Occipital lobe (tissue), 2 donors: ENCODE data around the gene AAGAB. TPM values are rescaled to one million over a fixed set of nuclear protein-coding genes. Genes with fewer than 3 reads are reported as not detected.

ENCODE experiments used
- DNase-seq: peaks from one replicate; lab custom pipeline; 2025; lab: John Stamatoyannopoulos, UW
- total RNA-seq: library from RNA; depleted of rRNA; stranded (reverse); fragments of >200 nt; gene quantifications from one replicate; pipeline ENCODE4 v1.2.3, GENCODE V29; 2014

Gene AAGAB
- total RNA-seq, 1 donor from 2014 or later: 29.9 TPM

GRCh38 chr15:67189326-67190051, 65.0 kb downstream of the AAGAB start:
- no peak for DNase-seq

GRCh38 chr15:67188551-67189218, 65.8 kb downstream of the AAGAB start:
- no peak for DNase-seq

GRCh38 chr15:67187351-67187854, 67.1 kb downstream of the AAGAB start:
- no peak for DNase-seq

- no peak for DNase-seq
Measured at GRCh38 chr15:67186688-67187087, 67.8 kb downstream of the AAGAB start.

GRCh38 chr15:67186226-67186649, 68.2 kb downstream of the AAGAB start:
- no peak for DNase-seq

GRCh38 chr15:67185621-67186225, 68.7 kb downstream of the AAGAB start:
- no peak for DNase-seq

- no peak for DNase-seq
Measured at GRCh38 chr15:67185051-67185450, 69.4 kb downstream of the AAGAB start.

- no peak for DNase-seq
Measured at GRCh38 chr15:67184208-67184925, 70.1 kb downstream of the AAGAB start.

- no peak for DNase-seq
Measured at GRCh38 chr15:67183443-67184169, 70.9 kb downstream of the AAGAB start.

- no peak for DNase-seq
Measured at GRCh38 chr15:67181221-67181639, 73.2 kb downstream of the AAGAB start.

GRCh38 chr15:67180514-67181191, 73.8 kb downstream of the AAGAB start:
- DNase-seq: no peak

- no peak for DNase-seq
Measured at GRCh38 chr15:67180035-67180434, 74.4 kb downstream of the AAGAB start.

- no peak for DNase-seq
Measured at GRCh38 chr15:67179411-67179995, 75.0 kb downstream of the AAGAB start.

- no peak for DNase-seq
Measured at GRCh38 chr15:67178569-67179210, 75.8 kb downstream of the AAGAB start.

- no peak for DNase-seq
Measured at GRCh38 chr15:67177752-67178151, 76.7 kb downstream of the AAGAB start.

GRCh38 chr15:67176195-67176971, 78.1 kb downstream of the AAGAB start:
- DNase-seq: no peak

- DNase-seq: no peak
Measured at GRCh38 chr15:67175643-67176071, 78.8 kb downstream of the AAGAB start.

GRCh38 chr15:67174864-67175573, 79.4 kb downstream of the AAGAB start:
- no peak for DNase-seq
